ENCODE measurements around the gene TRIM3. TPM values are rescaled to one million over a fixed set of nuclear protein-coding genes. Genes with fewer than 3 reads are reported as not detected.

Gene TRIM3
- total and polyA plus RNA-seq, 2 of the 8 experiments (the other 6 are each of a cell fraction or from before 2014, with no cell fraction given): 10.7 to 14.3 TPM

DNA sequence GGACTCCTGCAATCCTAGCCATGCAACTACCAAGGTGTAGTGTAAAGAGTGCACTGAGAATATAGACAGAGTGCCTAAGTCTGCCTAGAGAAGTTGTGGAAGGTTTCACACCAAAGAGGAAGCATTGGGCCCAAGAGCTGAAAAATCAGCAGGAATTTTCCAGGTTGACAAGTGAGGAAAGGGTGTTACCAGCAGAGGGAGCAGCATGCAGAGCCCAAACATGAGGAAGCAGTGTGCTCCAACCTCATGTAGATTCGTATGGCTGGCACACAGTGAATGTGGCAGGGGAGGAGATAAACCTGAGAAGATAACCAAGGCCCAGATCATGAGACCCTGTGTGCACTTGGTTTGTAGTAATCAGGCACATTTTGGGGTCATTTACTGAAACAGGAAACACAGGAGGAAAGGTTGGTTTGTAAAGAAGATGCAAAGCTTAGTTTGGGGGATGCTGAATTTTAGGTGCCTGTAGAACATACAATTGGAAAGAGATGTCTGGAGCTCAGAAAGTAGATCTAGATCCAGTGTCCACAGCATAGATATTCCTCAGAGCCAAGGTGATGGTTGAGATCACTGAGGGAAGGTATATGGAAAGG lies 34.7 kb downstream of the TRIM3 start (continued):
- TF ChIP-seq, protein P1, sequence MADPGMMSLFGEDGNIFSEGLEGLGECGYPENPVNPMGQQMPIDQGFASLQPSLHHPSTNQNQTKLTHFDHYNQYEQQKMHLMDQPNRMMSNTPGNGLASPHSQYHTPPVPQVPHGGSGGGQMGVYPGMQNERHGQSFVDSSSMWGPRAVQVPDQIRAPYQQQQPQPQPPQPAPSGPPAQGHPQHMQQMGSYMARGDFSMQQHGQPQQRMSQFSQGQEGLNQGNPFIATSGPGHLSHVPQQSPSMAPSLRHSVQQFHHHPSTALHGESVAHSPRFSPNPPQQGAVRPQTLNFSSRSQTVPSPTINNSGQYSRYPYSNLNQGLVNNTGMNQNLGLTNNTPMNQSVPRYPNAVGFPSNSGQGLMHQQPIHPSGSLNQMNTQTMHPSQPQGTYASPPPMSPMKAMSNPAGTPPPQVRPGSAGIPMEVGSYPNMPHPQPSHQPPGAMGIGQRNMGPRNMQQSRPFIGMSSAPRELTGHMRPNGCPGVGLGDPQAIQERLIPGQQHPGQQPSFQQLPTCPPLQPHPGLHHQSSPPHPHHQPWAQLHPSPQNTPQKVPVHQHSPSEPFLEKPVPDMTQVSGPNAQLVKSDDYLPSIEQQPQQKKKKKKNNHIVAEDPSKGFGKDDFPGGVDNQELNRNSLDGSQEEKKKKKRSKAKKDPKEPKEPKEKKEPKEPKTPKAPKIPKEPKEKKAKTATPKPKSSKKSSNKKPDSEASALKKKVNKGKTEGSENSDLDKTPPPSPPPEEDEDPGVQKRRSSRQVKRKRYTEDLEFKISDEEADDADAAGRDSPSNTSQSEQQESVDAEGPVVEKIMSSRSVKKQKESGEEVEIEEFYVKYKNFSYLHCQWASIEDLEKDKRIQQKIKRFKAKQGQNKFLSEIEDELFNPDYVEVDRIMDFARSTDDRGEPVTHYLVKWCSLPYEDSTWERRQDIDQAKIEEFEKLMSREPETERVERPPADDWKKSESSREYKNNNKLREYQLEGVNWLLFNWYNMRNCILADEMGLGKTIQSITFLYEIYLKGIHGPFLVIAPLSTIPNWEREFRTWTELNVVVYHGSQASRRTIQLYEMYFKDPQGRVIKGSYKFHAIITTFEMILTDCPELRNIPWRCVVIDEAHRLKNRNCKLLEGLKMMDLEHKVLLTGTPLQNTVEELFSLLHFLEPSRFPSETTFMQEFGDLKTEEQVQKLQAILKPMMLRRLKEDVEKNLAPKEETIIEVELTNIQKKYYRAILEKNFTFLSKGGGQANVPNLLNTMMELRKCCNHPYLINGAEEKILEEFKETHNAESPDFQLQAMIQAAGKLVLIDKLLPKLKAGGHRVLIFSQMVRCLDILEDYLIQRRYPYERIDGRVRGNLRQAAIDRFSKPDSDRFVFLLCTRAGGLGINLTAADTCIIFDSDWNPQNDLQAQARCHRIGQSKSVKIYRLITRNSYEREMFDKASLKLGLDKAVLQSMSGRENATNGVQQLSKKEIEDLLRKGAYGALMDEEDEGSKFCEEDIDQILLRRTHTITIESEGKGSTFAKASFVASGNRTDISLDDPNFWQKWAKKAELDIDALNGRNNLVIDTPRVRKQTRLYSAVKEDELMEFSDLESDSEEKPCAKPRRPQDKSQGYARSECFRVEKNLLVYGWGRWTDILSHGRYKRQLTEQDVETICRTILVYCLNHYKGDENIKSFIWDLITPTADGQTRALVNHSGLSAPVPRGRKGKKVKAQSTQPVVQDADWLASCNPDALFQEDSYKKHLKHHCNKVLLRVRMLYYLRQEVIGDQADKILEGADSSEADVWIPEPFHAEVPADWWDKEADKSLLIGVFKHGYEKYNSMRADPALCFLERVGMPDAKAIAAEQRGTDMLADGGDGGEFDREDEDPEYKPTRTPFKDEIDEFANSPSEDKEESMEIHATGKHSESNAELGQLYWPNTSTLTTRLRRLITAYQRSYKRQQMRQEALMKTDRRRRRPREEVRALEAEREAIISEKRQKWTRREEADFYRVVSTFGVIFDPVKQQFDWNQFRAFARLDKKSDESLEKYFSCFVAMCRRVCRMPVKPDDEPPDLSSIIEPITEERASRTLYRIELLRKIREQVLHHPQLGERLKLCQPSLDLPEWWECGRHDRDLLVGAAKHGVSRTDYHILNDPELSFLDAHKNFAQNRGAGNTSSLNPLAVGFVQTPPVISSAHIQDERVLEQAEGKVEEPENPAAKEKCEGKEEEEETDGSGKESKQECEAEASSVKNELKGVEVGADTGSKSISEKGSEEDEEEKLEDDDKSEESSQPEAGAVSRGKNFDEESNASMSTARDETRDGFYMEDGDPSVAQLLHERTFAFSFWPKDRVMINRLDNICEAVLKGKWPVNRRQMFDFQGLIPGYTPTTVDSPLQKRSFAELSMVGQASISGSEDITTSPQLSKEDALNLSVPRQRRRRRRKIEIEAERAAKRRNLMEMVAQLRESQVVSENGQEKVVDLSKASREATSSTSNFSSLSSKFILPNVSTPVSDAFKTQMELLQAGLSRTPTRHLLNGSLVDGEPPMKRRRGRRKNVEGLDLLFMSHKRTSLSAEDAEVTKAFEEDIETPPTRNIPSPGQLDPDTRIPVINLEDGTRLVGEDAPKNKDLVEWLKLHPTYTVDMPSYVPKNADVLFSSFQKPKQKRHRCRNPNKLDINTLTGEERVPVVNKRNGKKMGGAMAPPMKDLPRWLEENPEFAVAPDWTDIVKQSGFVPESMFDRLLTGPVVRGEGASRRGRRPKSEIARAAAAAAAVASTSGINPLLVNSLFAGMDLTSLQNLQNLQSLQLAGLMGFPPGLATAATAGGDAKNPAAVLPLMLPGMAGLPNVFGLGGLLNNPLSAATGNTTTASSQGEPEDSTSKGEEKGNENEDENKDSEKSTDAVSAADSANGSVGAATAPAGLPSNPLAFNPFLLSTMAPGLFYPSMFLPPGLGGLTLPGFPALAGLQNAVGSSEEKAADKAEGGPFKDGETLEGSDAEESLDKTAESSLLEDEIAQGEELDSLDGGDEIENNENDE (IDR thresholded peaks at IDR 0.05; ENCODE audit: insufficient replicate concordance, low read length): no peak
- peak; percentile 67 to 74 for TF ChIP-seq RAD21 (IDR thresholded peaks at IDR 0.05 in 1 of 2, conservative IDR thresholded peaks at IDR 0.05 in 1 of 2; ENCODE audit: low read depth in 2 of 2, low read length in 2 of 2)

All from H1 (cell line).